CD4-positive, alpha-beta T cell (primary cell): Measurements from ENCODE around the gene AMBRA1. TPM values are rescaled to one million over a fixed set of nuclear protein-coding genes. Genes with fewer than 3 reads are reported as not detected.

Experiments used
- ATAC-seq: fragments of 200-7000 bp; cut with Tn5 transposase; one replicate; pipeline ENCODE4 v1.10.0; 2022; ENCODE audit warnings: mild to moderate bottlenecking; ENCODE audit not compliant: poor library complexity
- CTCF ChIA-PET: fragments of 350-600 bp; sonication (Branson Sonifier 250); formaldehyde crosslinking; loops from one replicate; lab custom pipeline; 2021; ENCODE audit warnings: antibody characterized with exemption, inconsistent platforms; lab: Charles Lee
- POLR2A ChIA-PET: fragments of 350-600 bp; sonication (Branson Sonifier 250); formaldehyde crosslinking; loops from one replicate; lab custom pipeline; 2021; ENCODE audit warnings: antibody characterized with exemption, inconsistent platforms; lab: Charles Lee
- DNase-seq, 14 experiments: peaks; one replicate each; pipeline ENCODE4 v3.0.0-alpha.2; 2013 to 2020; ENCODE audit warnings: mixed read lengths in 2 of 14
- H3K27ac ChIP-seq, 2 donors: one replicate each; pipeline versions ENCODE4 v1.5.1 to v1.7.0; 2013; ENCODE audit warnings: low read length in 2 of 2, low read depth in 1 of 2, mild to moderate bottlenecking in 1 of 2
- H3K27me3 ChIP-seq, 2 experiments: 1 replicate in 1 of 2; 2 replicates in 1 of 2; pipeline versions ENCODE4 v1.6.1 to v1.7.0; 2013; ENCODE audit warnings: low read length in 2 of 2, control low read depth in 1 of 2, mild to moderate bottlenecking in 1 of 2, moderate library complexity in 1 of 2; ENCODE audit not compliant: insufficient read depth in 2 of 2, control insufficient read depth in 1 of 2
- H3K36me3 ChIP-seq: one replicate; pipeline ENCODE4 v1.6.1; 2013; ENCODE audit warnings: low read length, control low read depth; ENCODE audit not compliant: insufficient read depth
- H3K4me1 ChIP-seq: one replicate; pipeline ENCODE4 v1.6.1; 2013; ENCODE audit warnings: low read length, control low read depth; ENCODE audit not compliant: insufficient read depth
- H3K4me3 ChIP-seq: one replicate; pipeline ENCODE4 v1.5.1; 2013; ENCODE audit warnings: mild to moderate bottlenecking, low read length, moderate library complexity
- H3K9me3 ChIP-seq, 2 experiments: 1 replicate in 1 of 2; 2 replicates in 1 of 2; pipeline versions ENCODE4 v1.6.1 to v1.7.0; 2013; ENCODE audit warnings: low read length in 2 of 2, mild to moderate bottlenecking in 2 of 2, control low read depth in 1 of 2, moderate library complexity in 1 of 2; ENCODE audit not compliant: control insufficient read depth in 1 of 2, insufficient read depth in 1 of 2
- H3K27ac Mint-ChIP-seq: one replicate; pipeline ENCODE4 v1.8.0; 2020; ENCODE audit warnings: mixed read lengths
- H3K27me3 Mint-ChIP-seq: one replicate; pipeline ENCODE4 v1.8.0; 2021; ENCODE audit warnings: mixed read lengths
- H3K36me3 Mint-ChIP-seq: one replicate; pipeline ENCODE4 v1.8.0; 2021; ENCODE audit warnings: low read depth, mixed read lengths
- H3K4me1 Mint-ChIP-seq: one replicate; pipeline ENCODE4 v1.8.0; 2021; ENCODE audit warnings: low read depth, mixed read lengths
- H3K4me3 Mint-ChIP-seq: one replicate; pipeline ENCODE4 v1.8.0; 2020; ENCODE audit warnings: mild to moderate bottlenecking, mixed read lengths
- H3K9me3 Mint-ChIP-seq: one replicate; pipeline ENCODE4 v1.8.0; 2020; ENCODE audit warnings: mixed read lengths
- CTCF ChIP-seq: fragments of 200-600 bp; IDR thresholded peaks from one replicate; pipeline ENCODE4 v1.8.0; 2022; ENCODE audit warnings: antibody characterized with exemption, mild to moderate bottlenecking
- intact Hi-C, 2 experiments: fragments of 100-400 bp; cut with DNase I in 1 of 2; cut with micrococcal nuclease in 1 of 2; formaldehyde crosslinking; loops; one replicate each; pipeline versions ENCODE4 v1.15.1 to v1.9.0; 2023 to 2025; cut with DNase I, micrococcal nuclease
- total RNA-seq, 174 experiments: library from RNA in 2 of 174; stranded (reverse) in 2 of 174; gene quantifications; one replicate each; pipeline ENCODE4 v1.2.3 and lab custom pipeline; 2021 to 2026

AMBRA1 gene
- total RNA-seq, 2 experiments from 2014 or later: 29.4 to 31.9 TPM

GRCh38 chr11:46370253-46370652, 223.6 kb downstream of the AMBRA1 start:
- H3K9me3 Mint-ChIP-seq: no peaks in the 10 kb centered on the region
- H3K4me3 Mint-ChIP-seq: no peak overlapping the region
- DNase-seq: no peak

GRCh38 chr11:46369458-46370152, 224.2 kb downstream of the AMBRA1 start:
- CTCF ChIA-PET: interaction anchor here (1.6 to 5.3 kb wide), 2 partner anchors 18 to 22 kb away, joined by 3 to 34 read pairs; partner anchors contain the start of gene DGKZ
- peaks cover 39% of the 10 kb centered on the region for H3K4me1 Mint-ChIP-seq
- H3K36me3 Mint-ChIP-seq: peaks cover 73% of the 10 kb centered on the region
- ATAC-seq (peak; percentile 73), DNase-seq (peak in 10 of 14 experiments; percentile 38 to 75 (median 47))
- H3K27ac ChIP-seq: no peak overlapping the region
- H3K4me3 ChIP-seq: no peak overlapping the region
- peak; percentile 78 for TF ChIP-seq CTCF
- H3K27me3 Mint-ChIP-seq: no peaks in the 10 kb centered on the region
- H3K27me3 ChIP-seq: no peaks in the 10 kb centered on the region
- H3K4me3 Mint-ChIP-seq: no peak overlapping the region
- no peaks in the 10 kb centered on the region for H3K9me3 ChIP-seq
- POLR2A ChIA-PET: interaction anchor here (0.6 to 4.4 kb wide), 2 partner anchors 8 to 21 kb away, joined by 4 to 25 read pairs; partner anchors contain the start of gene DGKZ
- intact Hi-C loops: loop anchor here (5.0 kb wide), 3 partner anchors 52 to 168 kb away; no protein-coding TSS in a partner anchor
- H3K4me1 ChIP-seq: peaks cover 39% of the 10 kb centered on the region
- peaks cover 79% of the 10 kb centered on the region for H3K36me3 ChIP-seq
- H3K9me3 Mint-ChIP-seq: no peaks in the 10 kb centered on the region
- peak overlapping the region; percentile 74 for H3K27ac Mint-ChIP-seq

More at GRCh38 chr11:46370253-46370652, 223.6 kb downstream of the AMBRA1 start:
- H3K27ac Mint-ChIP-seq: no peak overlapping the region
- intact Hi-C loops: no loop called here
- ChIA-PET POLR2A (no interaction called here), CTCF (no interaction called here)
- no peak for ATAC-seq
- H3K27me3 Mint-ChIP-seq: no peaks in the 10 kb centered on the region
- TF ChIP-seq CTCF: no peak
- Histone ChIP-seq H3K4me1 (peaks cover 36% of the 10 kb centered on the region), H3K27me3 (no peaks in the 10 kb centered on the region), H3K36me3 (peaks cover 83% of the 10 kb centered on the region), H3K9me3 (no peaks in the 10 kb centered on the region), H3K4me3 (no peak overlapping the region), H3K27ac (no peak overlapping the region)
- H3K4me1 Mint-ChIP-seq: peaks cover 33% of the 10 kb centered on the region
- H3K36me3 Mint-ChIP-seq: peaks cover 73% of the 10 kb centered on the region

GRCh38 chr11:46367916-46368267, 225.9 kb downstream of the AMBRA1 start:
- ATAC-seq (no peak), DNase-seq (no peak)
- no peak overlapping the region for H3K27ac ChIP-seq
- H3K9me3 Mint-ChIP-seq: no peaks in the 10 kb centered on the region
- H3K4me1 ChIP-seq: peaks cover 56% of the 10 kb centered on the region
- no peak overlapping the region for H3K4me3 ChIP-seq
- H3K9me3 ChIP-seq: no peaks in the 10 kb centered on the region
- peaks cover 49% of the 10 kb centered on the region for H3K4me1 Mint-ChIP-seq
- TF ChIP-seq CTCF: no peak
- H3K36me3 ChIP-seq: peaks cover 83% of the 10 kb centered on the region
- ChIA-PET CTCF (interaction anchor here (0.7 to 5.3 kb wide), 6 partner anchors 9 to 25 kb away, joined by 3 to 34 read pairs (median 4); partner anchors contain the start of gene DGKZ), POLR2A (interaction anchor here (2.8 to 4.4 kb wide), 2 partner anchors 16 to 20 kb away, joined by 11 to 25 read pairs; partner anchors contain the start of gene DGKZ)
- no peaks in the 10 kb centered on the region for H3K27me3 Mint-ChIP-seq
- no peak overlapping the region for H3K4me3 Mint-ChIP-seq
- no peaks in the 10 kb centered on the region for H3K27me3 ChIP-seq
- peaks cover 73% of the 10 kb centered on the region for H3K36me3 Mint-ChIP-seq
- peak overlapping the region; percentile 49 for H3K27ac Mint-ChIP-seq
- intact Hi-C loops: loop anchor here (1.0 to 5.0 kb wide), 8 partner anchors 16 to 169 kb away; partner anchors contain the start of gene DGKZ (in 1 of the 2)
